K562 (cell line): ENCODE measurements around the gene VARS1.

Experiments
- CTCF ChIP-seq, 3 experiments: IDR thresholded peaks in 2 of 3; conservative IDR thresholded peaks in 1 of 3; 2 replicates each; pipeline ENCODE4 v1.5.1; 2011 to 2012; ENCODE audit warnings: low read length in 3 of 3, mild to moderate bottlenecking in 3 of 3, control low read depth in 2 of 3, improper control_type of control experiment in 1 of 3, inconsistent platforms in 1 of 3, low read depth in 1 of 3, mixed read lengths in 1 of 3, moderate library complexity in 1 of 3; ENCODE audit not compliant: insufficient read depth in 2 of 3
- FOXK2 ChIP-seq, 2 experiments: fragments of 450-650 bp; IDR thresholded peaks in 1 of 2; conservative IDR thresholded peaks in 1 of 2; 2 replicates each; pipeline ENCODE4 v1.6.1; 2016; ENCODE audit warnings: low read depth in 2 of 2, mild to moderate bottlenecking in 1 of 2
- GATA2 ChIP-seq: sonication (generic); formaldehyde crosslinking; IDR thresholded peaks from 2 replicates; pipeline ENCODE4 v1.4.0; 2020; ENCODE audit warnings: mild to moderate bottlenecking, missing genetic modification reagents
- SMC3 ChIP-seq: conservative IDR thresholded peaks from 2 replicates; pipeline ENCODE4 v1.6.1; 2011; ENCODE audit warnings: low read depth, low read length, improper control_type of control experiment; ENCODE audit not compliant: insufficient read depth
- SP2 ChIP-seq: IDR thresholded peaks from 2 replicates; pipeline ENCODE4 v1.6.1; 2011; ENCODE audit warnings: mild to moderate bottlenecking, low read depth, low read length, moderate library complexity; ENCODE audit not compliant: poor library complexity, severe bottlenecking; ENCODE audit errors: extremely low read depth
- ZNF232 ChIP-seq: sonication (generic); formaldehyde crosslinking; IDR thresholded peaks from 2 replicates; pipeline ENCODE4 v1.8.0; 2022; ENCODE audit warnings: mild to moderate bottlenecking, missing genetic modification reagents
- ZNF253 ChIP-seq: fragments of 250-450 bp; sonication (Bioruptor Pico); conservative IDR thresholded peaks from 2 replicates; pipeline ENCODE4 v1.6.1; 2021; ENCODE audit warnings: mild to moderate bottlenecking
- ZNF444 ChIP-seq: fragments of 250-450 bp; sonication (Bioruptor Pico); IDR thresholded peaks from 2 replicates; pipeline ENCODE4 v1.4.0; 2020; ENCODE audit warnings: mild to moderate bottlenecking, moderate library complexity
- ZNF77 ChIP-seq: fragments of 250-450 bp; sonication (Bioruptor Pico); IDR thresholded peaks from 2 replicates; pipeline ENCODE4 v1.5.0; 2020
- ZNF79 ChIP-seq: fragments of 250-450 bp; sonication (Bioruptor Pico); IDR thresholded peaks from 2 replicates; pipeline ENCODE4 v1.4.0; 2020; ENCODE audit warnings: low read depth, mild to moderate bottlenecking, moderate library complexity
- TF ChIP-seq, protein P1 (sequence below): sonication (generic); formaldehyde crosslinking; IDR thresholded peaks from 2 replicates; pipeline ENCODE4 v1.5.0; 2020; ENCODE audit warnings: missing genetic modification reagents

DNA sequence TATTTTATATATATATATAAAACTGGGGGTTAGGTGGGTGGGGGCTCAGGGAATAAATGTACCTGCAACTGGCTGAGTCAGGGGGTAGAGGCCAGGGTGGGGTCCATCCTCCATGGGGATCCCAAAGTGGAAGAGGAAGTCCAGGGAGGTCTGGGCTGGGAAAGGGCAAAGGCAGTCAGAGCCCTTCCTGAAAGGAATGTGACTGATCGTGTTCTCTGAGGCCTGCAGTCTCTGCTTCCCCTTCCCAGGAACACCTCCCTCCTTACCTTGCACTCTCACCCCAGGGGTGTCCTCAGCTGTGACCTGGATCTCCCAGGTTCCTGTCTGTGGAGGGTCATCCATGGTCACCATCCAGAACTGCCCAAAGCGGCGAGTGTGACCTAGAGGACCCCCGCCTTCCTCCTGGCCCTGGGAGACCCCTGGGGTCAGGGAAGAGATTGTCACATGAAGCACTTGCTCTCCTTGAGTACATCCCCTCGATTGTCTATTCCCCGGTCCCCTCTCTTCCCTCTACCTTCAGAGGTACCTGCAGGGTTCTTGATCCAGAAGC, 28.4 kb downstream of the VARS1 start:
- TF ChIP-seq GATA2 (CRISPR knock-in tag) (no peak), SMC3 (no peak), SP2 (no peak), ZNF232 (CRISPR knock-in tag) (no peak), FOXK2 (conservative IDR thresholded peaks at IDR 0.05 in 1 of 2, IDR thresholded peaks at IDR 0.05 in 1 of 2; ENCODE audit: low read depth in 2 of 2) (no peak), ZNF444 (no peak), ZNF77 (CRISPR knock-in tag) (no peak), CTCF (IDR thresholded peaks at IDR 0.05 in 2 of 3, conservative IDR thresholded peaks at IDR 0.05 in 1 of 3; ENCODE audit: insufficient read depth in 2 of 3, low read depth in 1 of 3, low read length in 3 of 3) (no peak), ZNF253 (CRISPR knock-in tag) (no peak), ZNF79 (no peak)
- TF ChIP-seq, protein P1, sequence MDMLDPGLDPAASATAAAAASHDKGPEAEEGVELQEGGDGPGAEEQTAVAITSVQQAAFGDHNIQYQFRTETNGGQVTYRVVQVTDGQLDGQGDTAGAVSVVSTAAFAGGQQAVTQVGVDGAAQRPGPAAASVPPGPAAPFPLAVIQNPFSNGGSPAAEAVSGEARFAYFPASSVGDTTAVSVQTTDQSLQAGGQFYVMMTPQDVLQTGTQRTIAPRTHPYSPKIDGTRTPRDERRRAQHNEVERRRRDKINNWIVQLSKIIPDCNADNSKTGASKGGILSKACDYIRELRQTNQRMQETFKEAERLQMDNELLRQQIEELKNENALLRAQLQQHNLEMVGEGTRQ (CRISPR knock-in tag) = no peak
